ENCODE measurements around the gene RASL12.

- TF ChIP-seq POLR2A (IDR thresholded peaks at IDR 0.05), result no peak
- no peak for TF ChIP-seq CTCF (IDR thresholded peaks at IDR 0.05)
Measured at GRCh38 chr15:65008983-65009382, 58.8 kb downstream of the RASL12 start.
